ENCODE measurements around the gene SLC16A13.
A peak's percentile ranks its signal among the peaks of the same experiment; 100 is the strongest.

GRCh38 chr17:7014995-7015958, 20.5 kb upstream of the SLC16A13 start:
- TF ChIP-seq CTCF (IDR thresholded peaks at IDR 0.05) = peak in 3 of 12 donors; percentile 9 to 36 (median 17)
- TF ChIP-seq POLR2A (IDR thresholded peaks at IDR 0.05) = peak in 1 of 2 donors; percentile 70

Measured in heart left ventricle (tissue), 13 donors.